GM18511 (cell line): Measurements from ENCODE around the gene DNAH3.

Experiments
- ATAC-seq: cut with Tn5 transposase; IDR thresholded peaks from one replicate; pipeline ENCODE4 v1.9.1; 2021; ENCODE audit warnings: mild to moderate bottlenecking, moderate library complexity; ENCODE audit not compliant: unreplicated experiment

The DNAH3 gene

DNA sequence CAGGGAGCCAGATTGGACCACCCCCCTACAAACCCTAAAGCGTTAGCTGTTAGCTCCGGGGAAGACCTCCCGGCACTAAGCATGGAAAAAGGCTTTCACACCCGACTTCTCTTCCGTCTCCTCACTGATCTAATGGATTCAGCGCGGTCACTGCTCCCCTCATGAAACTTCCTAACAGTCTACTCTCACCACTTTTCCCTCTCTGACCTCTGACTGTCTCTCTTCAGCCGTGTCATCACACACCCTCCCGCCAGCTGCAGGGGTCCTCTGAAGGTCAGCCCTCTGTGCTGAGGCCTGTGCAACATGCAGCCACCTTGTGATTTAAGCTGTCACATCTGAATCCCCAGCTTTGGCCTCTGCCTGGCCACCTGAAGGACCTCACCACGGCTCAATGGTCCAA lies 234.4 kb downstream of the DNAH3 start:
- no peak for ATAC-seq

DNA sequence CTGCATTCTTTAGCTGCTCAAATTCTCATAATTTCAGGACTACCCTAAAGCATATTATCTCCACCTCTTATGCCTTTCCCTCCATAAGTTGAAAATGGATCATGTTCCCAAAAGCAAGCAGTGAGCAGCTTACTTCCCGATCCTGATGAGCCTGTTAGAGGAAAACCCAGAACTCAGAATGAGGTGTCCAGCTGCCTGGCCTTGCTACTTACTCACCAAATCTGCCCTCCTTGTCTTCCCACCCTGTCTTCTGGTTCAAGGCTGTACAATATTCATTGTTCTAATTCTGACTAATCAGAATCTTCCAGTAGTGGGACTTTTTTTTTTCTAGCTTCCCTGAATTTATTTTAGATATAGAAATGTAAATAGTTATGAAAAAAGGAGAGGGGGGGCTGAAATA lies 239.3 kb downstream of the DNAH3 start:
- ATAC-seq = no peak

DNA sequence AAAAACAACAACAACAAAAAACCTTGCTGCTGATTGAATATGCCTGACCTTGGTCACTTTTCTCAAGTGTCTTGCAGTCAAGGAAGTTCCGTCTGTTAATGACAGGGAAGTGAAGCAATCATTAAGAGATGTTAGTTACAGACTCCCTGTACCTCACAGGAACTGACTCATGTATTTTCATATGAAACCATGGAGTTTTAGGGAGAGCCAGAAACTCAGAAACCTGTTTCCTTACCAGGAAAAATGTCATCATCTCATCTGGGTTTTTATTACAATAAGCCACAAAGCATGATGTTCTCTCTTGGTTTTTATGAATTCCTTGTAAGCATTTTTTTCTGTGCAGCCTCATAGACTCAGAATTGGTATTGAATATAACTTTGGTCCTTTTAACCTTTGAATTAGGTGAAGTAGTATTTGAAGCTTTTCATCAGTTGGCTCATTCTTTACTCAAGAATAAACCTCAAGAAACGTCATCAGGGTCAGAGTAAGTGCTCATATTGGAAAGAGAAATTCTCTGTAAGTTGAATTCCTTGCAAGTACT lies 239.8 kb downstream of the DNAH3 start:
- ATAC-seq = no peak

DNA sequence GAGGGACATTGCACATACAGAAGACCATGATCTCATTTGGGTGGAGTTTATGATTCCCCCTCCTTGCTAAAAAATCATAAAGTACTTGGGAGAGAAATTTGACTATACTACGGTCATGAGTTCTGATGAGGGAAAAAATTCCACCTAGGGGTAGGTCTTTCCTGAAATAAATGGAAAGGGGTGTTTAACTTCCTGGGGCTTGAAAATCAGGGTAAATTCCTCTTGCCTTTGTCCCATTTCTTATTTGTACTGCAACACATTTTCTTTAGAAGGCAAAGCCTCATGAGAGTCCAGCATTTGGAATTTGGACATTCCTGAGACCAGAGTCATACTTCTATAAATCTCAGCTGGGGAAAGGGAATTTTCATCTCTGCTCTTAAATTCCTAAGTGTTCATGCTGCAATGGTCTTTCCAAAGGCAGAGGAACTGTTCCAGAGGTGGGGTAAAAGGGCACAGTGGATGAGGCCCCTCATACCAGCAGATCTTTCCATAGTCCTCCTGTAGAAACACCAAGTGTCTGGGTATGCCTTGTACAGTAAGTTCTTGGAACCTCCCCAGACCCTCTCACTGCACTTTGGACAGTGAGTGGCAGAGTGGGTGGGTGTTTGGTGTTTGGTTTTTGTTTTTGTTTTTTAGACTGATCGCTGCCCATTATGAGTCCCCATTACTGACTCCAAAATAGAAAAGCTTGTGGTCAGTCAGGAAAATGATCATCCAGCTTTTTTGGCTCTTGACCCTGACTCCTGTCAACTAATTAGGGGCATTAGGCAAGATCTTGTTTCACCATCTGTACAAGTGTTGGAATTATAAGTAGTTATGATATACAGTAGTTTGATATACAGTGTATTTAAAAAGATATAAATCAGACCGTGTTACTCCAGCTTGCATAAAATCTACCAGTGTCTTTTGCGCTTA lies 244.0 kb downstream of the DNAH3 start:
- no peak for ATAC-seq

DNA sequence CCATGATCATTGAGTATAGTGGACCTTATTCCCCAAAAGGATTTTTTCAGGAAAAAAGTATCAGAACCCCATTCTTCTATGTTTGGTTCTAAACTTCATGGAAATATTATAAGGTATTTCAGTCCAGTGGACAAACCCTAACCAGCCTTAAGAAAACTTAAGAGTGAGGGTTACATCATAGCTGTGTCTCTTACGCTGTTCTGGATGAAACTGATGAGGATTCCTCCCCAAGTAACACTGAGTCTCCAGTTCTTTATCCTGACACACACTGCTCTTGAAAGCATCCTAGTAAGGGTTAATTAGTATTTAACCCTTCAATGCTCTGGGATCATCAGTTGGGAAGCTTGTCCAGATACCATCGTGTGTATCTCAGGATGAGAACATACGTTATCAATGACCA lies 245.1 kb downstream of the DNAH3 start:
- ATAC-seq = no peak

DNA sequence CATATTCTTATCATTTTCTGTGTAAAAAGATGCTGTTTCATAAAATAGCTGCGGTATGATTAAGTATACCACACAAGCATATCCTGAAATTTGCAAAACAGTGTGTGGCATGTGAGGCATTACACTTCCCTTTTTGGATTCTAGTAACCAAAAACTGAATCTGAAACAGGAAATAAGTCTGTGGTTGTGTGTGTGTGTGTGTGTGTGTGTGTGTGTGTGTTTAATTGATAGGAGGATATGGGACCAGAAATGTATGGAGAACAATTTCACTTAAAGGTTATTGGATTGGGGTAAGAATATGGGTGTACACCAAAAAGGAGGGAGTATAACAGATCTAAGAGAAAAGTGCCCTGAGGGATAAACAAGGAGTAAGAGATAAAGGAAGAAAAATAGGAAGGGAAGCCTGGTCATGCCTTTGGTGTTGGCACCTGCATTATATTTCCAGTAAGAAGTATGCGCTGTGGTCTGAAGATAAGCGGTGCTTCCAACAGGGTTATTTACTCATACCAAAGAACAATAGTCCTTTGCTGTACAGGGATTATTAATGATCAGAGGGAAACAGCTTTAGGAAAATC lies 246.1 kb downstream of the DNAH3 start:
- no peak for ATAC-seq

DNA sequence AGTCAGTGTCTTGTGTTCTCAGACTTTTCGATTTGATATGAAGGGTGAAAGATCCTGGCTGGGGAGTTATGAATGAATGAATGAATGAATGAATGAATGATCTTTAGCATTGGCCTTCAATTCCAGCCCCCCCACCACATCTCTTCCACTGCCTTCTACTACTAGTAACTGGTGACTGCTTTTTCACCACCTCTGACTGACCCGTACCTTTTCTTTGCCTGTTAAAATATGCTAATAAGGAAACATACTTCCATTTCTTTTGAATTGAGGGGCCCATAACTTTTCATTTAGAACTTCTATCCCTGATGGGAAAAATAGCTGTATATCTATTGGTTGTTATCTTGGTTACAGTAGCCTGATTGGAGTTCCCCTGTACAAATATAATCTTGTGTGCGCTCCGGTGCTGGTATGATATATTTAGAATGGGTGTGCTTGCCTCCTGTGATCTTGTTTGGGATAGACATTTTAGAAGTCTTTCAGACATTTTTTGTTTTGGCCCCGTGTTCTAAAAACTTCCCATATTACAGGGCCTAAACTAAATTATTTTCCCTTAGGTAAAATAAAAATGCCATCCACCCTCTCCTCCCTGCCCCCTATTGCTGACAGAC lies 246.6 kb downstream of the DNAH3 start:
- no peak for ATAC-seq

DNA sequence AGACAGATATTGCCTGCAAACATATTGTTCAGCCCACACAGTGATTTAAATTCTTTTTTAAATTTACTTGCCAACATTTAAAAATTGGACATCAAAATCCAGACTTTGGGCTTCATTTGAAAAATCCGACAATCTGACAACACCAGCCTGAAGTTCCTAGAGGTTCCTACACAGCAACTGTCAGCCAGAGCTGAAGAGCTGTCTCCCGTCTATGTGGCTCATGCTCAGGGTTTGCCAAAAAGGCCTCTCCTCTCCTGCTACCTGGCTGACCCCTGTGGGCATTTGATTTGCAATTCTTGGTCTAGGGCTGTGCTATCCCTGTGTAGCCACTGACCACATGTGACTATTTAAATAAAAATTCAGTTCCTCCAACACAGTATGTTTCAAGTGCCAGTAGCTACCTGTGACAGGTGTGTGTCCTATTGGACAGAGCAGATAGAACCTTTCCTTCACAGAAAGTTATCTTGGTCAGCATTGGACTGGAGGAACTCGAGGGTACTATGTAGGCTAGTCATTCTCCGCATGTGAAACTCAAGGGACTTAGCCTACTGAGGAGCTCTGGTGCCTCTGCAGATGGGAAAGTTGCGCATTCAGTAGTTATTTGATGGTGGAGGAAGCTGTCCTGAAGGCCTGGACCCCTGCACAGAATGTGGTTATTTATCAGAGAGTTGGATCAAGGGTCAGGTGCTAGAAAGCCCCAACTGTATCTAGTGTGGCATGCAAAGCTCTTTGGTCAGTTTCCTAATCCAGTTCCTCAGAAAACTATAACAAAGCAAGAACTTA lies 247.3 kb downstream of the DNAH3 start:
- no peak for ATAC-seq

DNA sequence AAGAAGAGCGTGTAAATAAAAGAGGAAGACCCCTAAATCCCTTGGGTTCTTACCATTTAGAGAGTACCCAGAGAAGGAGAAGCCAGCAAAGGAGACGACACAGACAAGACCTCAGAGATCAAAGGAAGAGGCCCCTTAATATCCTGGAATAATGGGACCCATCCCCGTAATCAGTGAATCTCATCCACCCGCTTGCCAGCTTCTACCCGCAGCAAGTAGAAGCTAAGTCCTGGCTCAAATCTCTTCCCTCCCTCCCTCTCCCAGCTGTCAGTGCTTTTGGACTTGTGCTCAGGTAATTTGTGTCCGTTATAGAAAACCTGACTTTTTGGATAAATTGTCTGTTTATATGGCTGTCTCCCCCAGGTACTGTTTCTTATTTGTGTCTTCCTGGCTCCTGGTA lies 248.2 kb downstream of the DNAH3 start:
- ATAC-seq = no peak

DNA sequence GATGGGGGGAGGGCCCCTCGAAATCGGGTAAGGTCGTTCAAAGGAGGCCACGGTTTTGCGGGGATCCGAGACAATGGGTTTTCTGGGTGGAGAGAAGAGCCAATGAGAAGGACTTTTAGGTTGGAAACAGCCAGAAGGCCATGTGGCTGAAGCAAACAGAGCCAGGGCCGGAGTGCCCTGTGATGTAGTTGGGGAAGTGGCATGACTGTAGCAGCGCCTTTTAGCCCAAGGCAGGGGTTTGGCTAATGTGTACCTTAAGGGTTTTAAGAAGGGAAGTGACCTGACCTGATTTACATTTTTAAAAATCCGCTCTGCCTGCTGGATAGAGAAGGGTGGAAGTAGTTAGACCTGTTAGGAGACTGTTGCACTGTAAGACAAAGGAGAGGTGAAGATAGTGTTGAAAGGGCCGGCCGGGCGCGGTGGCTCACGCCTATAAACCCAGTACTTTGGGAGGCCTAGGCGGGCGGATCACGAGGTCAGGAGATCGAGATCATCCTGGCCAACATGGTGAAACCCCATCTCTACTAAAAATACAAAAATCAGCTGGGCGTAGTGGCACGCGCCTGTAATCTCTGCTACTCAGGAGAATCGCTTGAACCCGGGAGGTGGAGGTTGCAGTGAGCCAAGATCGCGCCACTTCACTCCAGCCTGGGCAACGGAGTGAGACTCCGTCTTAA lies 249.1 kb downstream of the DNAH3 start:
- peak; percentile 21 for ATAC-seq

DNA sequence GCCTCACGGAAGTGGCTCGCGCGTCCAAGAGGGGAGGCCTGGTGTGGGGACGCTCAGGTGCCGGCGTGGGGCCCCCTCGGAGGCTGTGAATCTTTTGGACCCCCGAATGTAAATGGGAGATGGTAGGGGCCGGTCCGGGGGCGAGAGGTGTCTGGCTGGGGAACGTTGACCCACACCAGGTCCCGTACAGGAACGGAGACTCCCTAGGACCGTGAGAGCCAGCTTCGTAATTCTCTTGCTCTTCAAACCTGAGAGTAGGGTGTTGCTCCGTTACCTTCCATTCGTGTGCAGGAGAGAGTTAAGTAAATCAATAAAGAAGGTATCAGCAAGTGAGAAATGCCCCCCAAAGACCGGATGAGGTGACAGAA lies 249.6 kb downstream of the DNAH3 start:
- peak; percentile 6 for ATAC-seq

DNA sequence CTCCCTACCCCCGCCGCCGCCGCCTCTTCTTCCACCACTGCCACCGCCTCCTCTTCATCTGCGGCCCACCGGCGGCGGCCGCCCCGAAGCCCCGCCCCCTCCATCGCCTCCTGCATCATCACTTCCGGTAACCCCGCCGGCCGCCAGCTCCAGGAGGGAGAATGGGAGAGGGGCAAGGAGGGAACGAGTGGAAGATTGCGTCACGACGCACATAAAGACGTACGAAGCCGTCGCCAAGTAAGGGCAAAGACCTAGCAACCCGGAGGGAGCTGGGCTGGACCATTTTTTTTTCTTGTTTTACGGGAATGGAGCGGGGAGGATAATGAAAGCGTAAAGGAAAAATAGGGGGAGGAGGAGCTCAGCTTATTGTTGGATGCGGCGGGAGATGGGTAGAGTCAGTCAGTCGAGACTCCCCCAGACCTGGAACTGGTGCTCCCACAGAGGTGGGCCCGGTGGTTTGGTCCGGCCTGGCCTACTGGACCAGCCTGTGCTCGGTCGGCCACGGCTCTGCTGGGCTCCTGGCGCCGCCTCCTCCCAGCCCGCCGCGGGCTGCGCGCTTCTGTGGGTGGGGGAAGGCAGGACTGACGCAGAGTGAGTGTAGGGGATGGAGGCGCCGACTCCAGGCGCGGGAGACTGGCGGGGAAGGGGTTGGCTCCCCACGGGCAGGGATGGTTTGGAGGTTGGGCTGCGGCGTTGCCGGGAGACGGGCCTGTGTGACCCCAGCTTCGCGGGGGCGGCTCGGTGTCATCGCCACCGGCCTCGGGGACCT lies 250.2 kb downstream of the DNAH3 start, which contains the start of the genes DCUN1D3 and LYRM1:
Gene DCUN1D3, minus strand, starts transcription at position 60 of the 769 bp plus-strand sequence. CDS start 37,820 bp downstream, outside the sequence.
Gene LYRM1, plus strand, starts transcription at position 473 of the 769 bp plus-strand sequence. CDS start 14,785 bp downstream, outside the sequence.
- peak; percentile 79 for ATAC-seq

DNA sequence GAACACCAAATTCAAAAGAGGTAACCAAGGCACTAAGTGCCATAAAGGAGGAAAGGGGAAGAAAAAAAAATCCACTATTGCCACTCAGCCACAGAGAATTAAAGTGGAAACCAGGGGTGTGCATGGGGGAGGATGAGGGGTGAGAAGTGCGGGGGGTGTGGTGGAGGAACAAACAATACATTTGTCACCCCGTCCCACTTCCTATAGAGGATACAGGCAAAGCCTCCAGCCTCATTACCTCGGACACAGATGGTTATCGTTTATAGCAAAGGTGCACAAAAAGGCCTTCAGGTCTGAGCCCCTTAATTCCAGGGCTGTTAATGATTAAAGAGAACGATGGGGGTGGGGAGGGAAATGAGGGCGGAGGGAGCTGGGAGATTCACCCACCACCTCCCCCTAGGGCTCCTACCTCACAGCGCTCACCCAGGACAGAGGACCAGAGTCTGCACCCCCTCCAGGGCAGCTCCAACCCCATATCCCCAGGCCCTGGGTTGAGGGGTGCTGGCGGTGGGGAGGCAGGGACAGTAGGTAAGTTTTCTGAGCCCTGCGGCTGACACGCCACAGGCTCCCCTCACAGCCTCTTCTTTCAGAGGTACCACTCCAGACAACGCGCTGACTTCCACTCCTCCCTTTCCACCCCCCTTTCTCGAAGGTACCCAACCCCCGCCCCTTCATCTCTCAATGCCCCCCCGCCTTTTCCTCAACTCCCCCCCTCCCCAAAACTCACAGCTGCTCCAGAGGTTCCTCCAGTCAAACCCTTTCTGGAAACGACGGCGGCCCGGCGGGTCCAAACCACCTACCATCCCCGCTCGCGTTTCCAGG lies 251.0 kb downstream of the DNAH3 start:
- ATAC-seq = no peak

DNA sequence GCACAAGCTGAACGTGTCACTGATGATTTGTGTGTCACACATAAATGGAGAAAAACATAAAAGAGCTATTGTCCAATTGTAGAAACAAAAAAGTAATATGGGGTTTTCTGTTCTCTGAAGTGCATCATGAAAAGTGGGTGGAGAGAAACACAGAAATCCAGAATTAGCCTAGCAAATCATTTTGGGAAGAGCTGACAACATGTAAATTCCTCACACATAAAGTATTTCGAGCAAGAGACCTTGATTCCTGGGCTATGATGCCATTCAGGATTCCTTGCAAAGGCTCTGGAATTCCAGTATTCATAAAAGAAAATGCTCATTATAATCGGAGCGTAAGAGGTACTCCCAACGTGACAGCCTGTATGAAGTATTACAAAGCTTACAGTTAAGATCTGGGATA lies 251.6 kb downstream of the DNAH3 start:
- ATAC-seq = no peak

DNA sequence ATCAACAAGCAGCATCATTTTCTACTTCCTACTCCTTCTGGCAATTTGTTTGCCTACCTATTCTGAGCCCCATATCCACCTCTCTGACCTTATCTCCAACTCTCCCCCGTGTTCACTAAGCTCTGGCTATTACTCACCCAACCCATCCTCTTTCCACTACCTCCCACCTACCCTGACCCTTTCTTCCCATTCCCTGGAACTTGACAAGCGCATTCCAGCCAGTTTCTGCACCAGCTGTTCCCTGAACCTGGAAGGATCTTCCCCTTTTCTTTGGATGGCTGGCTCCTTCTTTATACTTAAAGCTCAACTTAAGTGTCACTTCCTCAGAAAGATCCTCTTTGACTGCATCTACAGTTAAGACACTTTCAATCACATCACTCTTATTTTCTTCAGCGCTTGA lies 252.7 kb downstream of the DNAH3 start:
- ATAC-seq = no peak

DNA sequence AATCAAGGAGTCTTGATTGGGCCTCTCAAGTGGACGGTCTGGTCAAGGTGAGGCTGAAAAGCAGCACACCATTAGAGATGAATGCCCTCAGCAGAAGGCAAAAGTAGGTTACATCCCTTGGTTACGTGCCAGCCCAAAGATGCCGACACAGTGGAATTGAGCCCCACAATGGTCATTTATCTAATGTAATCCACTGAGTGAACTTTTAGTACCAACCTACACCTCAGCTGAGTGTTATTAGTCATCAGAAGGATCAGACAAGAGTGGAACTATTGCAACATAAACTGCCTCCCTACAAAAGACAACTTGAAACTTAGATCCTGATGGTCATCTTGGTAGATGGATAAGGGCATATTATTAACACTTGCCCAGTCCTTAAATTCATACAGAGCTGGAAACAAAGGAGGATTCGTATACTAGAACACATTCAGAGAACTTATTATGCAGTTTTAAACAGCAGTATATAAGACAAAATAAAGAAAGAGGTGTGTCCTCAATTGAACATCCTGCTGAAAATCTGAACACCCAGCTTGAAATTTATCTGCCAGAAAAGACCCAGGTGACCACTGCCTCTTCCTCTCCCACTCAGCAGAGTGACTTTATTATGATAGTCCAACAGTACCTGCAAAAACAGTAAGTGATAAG lies 253.3 kb downstream of the DNAH3 start:
- no peak for ATAC-seq

DNA sequence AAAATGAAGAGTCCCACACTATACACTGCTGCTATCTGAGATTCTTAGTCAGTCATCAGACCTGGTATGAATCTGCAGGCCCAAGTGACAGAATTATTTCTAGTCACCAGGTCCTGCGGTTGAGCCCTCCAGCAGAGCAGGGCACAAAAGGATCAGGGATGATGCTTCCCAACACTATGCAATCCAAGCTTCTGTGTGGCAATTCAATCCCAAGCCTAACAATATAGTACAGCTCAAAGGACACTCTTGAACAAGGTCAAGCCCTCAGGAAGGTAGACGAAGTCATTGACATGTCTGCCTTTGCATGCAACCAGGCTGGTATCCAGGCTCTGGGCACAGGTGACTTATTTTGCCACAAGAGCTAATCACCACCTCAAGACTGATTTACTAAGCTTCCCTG lies 256.3 kb downstream of the DNAH3 start:
- no peak for ATAC-seq

DNA sequence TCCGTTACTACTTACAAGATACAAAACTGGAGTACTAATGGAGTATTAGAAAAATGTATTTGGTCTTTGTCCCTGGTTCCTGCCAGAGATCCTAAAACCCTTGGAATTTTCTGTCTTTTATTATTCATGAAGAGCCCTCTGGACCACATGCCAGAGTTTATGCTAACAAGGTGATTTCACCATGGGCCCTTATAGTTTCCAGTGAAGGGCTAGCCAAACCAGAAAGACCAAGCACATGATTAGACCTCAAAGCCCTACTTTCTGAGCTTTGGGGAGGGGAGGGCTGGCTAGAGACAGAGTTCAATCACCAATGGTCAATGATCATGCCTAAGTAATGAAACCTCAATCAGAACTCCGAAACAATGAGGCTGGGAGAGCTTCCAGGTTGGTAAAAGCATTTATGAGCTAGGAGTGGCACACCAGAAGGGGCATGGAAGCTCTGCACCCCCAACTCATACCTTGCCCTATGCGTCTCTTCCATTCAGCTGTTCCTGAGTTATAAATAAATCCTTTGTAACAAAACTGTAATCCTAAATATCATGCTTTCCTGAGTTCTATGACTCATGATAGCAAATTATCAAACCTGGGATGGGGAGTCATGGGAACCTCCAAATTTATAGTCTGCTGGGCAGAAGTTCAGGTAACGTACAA lies 260.9 kb downstream of the DNAH3 start:
- no peak for ATAC-seq
